Sigmoid colon (tissue), 3 donors: ENCODE results near the gene BTAF1.
A peak's percentile ranks its signal among the peaks of the same experiment; 100 is the strongest.

Experiments used
- CTCF ChIP-seq, 4 experiments: fragments of 450-650 bp in 3 of 4; fragments of 200-600 bp in 1 of 4; IDR thresholded peaks; one replicate each; pipeline ENCODE4 v1.5.1; 2016 to 2019; ENCODE audit warnings: antibody characterized with exemption in 4 of 4, mild to moderate bottlenecking in 3 of 4, moderate library complexity in 2 of 4
- POLR2A ChIP-seq, 2 donors: fragments of 450-650 bp; IDR thresholded peaks; one replicate each; pipeline ENCODE4 v1.6.1; 2016; ENCODE audit warnings: antibody characterized with exemption in 2 of 2, mild to moderate bottlenecking in 2 of 2, moderate library complexity in 2 of 2

- TF ChIP-seq POLR2A (IDR thresholded peaks at IDR 0.05) (peak; percentile 88), CTCF (IDR thresholded peaks at IDR 0.05) (no peak)
Observed at GRCh38 chr10:91923371-91924211, at the start of gene BTAF1.
